Stimulated activated CD4-positive, alpha-beta T cell treated with anti-CD3 and anti-CD28 coated beads, Interleukin-2, amount 100 ng/mL, for 48 hours (primary cell): ENCODE measurements around the gene SPO11.

Experiments used
- DNase-seq, 2 donors: peaks; one replicate each; pipeline ENCODE4 v3.0.0-alpha.2; 2020

The SPO11 gene

DNA sequence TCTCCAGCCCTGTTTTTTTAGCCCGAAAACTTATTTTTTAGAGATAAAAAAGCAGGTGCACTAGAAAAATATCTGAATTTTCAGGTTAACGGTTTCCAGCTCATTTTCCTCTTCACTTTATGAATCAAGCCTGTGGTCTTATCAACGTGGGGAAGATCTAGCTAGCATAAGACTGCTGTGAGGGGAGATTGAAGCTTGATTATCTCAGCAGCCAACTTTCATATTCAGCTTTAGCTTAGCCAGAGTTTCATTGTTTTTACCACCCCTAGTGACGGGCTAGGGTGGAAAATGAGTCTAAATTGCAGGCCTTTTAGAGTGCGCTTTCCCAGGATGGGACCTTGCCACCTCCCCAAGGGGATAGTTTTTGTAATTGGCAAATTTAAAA is 49.7 kb downstream of the SPO11 start:
- DNase-seq = no peak

DNA sequence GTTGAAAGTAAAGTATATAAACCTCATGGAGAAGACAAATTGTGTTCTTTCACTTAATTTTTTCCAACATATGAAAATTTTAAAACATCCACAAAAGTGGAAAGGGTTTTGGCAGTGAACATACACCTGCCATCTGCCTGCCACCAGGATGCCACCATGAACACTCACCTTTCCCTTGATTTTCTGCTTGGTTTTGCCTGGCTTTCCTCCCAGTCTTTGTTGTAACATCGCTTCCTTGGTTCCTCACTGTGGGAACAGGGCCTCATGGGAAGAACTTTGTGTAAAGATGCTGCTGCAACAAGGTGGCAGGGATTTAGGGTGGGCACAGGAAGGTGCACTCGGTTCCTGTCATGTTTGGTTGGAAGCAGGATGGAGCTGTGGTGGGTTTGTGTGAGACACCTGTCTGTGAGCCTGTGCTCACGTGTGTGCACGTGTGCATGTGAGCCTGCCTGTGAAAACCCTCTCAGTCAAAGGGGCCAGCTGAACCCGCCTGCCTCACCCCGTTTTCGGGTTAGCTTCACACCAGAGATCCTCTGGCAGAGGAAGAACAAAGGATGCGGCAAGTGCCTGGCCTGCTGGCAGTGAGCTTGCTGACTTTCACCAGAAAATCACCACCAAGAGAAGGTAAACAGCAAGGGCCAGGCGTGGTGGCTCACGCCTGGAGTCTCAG is 50.6 kb downstream of the SPO11 start:
- DNase-seq = no peak

DNA sequence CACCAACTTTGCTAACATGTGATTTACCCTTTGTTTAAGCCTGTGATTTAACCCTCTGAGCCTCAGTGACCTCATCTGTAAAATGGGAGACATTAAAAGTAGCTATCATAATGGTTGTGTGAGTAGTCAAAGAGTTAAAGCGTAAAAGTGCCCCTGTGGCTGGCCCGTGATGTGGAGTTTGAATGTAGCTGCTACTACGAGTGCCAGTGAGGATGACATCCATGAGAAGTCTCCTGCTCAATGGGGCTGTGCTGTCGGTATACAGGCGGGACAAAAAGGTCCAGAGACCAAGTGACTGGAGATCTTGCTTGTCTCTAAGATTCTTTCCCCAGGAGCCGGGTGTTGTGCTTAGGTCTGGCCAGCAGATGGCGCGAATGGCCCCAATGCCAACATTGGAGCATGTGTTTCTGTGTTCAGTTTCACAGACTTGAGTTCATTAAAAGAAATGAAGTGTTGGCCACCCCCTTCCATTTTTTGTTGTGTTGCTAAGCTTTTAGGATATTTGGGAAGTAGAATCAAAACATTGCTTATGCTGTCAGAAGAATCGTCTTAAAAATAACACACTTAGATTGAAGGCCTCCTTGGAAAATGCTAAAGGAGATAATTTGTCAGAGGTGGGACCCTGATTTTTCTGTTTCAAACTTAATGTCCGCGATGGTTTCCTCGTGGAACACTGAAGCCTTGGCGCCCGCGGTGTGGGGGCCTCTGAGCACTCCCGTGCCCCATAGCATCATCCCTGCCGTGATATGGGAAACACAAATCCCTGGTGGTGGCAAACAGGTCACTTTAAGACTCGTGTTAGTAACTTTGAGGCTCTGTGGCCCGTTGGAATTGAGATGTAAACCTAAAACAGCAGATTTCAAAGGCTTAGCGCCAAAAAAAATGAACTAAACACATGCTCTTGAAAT is 52.2 kb downstream of the SPO11 start:
- DNase-seq = peak; percentile 85 to 88

GRCh38 chr20:57382516-57382915 is 52.9 kb downstream of the SPO11 start:
- DNase-seq = no peak

- DNase-seq = no peak
Measured at GRCh38 chr20:57383447-57384347, 54.1 kb downstream of the SPO11 start.

GRCh38 chr20:57384486-57384885 is 54.9 kb downstream of the SPO11 start:
- DNase-seq = no peak

GRCh38 chr20:57384953-57385761 is 55.6 kb downstream of the SPO11 start:
- DNase-seq = no peak

- DNase-seq = no peak
Measured at GRCh38 chr20:57385940-57386339, 56.3 kb downstream of the SPO11 start.

- no peak for DNase-seq
Measured at GRCh38 chr20:57386762-57387161, 57.2 kb downstream of the SPO11 start.

GRCh38 chr20:57387463-57387862 is 57.9 kb downstream of the SPO11 start:
- DNase-seq = no peak

DNA sequence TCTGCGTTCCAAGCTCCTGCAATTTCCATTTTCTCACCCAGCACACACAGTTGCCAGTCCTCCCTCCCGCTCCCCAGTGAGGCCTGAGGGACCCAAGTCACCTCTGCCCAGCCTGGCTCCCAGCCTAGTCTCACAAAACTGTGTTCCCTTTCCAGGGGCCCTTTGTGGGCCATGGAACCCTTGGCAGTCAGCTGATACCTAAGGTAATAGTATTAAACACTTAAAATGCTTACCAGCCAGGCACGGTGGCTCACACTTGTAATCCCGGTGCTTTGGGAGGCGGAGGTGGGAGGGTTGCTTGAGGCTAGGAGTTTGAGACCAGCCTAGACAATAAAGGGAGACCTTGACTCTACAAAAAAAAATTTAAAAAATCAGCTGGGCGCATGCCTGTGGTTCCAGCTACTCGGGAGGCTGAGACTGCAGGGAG is 58.4 kb downstream of the SPO11 start:
- no peak for DNase-seq

- DNase-seq = peak; percentile 49 to 58
Measured at GRCh38 chr20:57388953-57389694, 59.5 kb downstream of the SPO11 start.

- peak; percentile 51 to 63 for DNase-seq
Measured at GRCh38 chr20:57389695-57390603, 60.3 kb downstream of the SPO11 start.

DNA sequence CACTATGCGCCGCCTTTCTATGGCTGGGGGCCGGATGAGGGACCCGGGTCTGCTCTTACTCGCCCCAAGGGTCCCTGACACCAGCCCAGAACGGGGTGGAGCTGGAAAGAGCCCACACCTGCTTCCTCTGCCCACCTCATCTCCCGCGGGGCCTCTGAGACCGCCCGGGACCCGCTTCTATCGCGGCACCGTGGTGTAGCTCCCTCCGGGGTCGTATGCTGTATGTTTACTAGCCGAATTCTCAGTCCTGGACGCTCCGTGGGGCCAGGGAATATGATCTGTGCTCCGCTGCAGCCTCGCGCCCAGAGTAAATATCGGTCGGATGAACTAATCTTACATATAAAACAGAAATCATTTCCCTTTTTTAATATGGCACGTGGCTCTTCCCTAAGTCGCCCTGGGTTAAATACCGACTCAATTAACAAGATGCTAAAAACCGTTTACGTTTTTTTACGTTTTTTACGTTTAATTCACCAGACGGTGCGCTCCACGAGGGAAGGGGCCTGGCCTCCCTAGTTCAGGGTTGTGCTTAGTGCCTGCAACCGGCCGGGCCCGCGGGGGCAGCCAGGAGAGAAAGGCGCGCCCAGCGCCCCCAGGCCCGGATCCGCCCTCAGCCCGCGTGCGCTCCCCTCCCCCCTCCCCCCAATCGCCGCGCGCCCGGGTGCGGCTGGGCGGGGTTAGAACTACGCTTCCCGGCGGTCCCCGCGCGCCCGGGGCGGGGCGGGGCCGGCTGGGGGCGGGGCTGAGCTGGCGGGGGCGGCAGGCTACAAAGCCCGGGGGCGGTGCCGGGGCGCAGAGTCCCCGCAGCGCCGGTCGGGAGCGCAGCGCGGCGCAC is 61.2 kb downstream of the SPO11 start, which contains the start of gene RBM38:
Gene RBM38, plus strand, starts transcription at position 793 of the 835 bp plus-strand sequence. CDS start 186 bp downstream, outside the sequence.
- peak; percentile 74 to 79 for DNase-seq

DNA sequence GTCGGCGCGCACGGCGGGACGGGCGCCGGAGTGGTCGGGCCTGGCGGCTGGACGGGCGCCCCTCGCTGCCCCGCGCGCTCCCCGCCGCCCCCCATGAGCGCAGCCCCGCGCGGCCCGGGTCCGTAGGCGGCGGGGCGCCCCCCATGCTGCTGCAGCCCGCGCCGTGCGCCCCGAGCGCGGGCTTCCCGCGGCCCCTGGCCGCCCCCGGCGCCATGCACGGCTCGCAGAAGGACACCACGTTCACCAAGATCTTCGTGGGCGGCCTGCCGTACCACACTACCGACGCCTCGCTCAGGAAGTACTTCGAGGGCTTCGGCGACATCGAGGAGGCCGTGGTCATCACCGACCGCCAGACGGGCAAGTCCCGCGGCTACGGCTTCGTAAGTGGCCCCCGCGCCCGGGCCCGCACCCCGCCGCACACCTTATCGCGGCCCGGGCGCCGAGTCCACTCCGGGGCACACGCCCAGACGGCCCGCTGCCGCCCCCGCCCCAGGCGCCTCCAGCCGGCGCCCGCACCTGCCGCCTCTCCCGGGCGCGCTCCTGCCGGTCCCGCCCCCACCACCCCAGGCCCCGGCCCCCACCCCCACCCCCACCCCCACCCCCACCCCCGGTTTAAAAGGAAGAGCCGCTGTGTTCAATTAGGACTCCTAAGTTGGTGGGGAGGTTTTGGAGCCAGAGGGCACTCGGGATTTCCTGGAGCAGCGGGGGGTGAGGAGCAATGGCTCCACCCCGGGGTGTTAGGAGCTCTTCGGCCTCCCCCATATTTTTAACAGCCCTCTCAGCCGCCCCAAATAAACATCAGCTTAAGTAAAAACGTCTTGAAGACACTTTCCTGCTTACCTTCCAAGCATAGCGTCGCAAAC is 62.1 kb downstream of the SPO11 start:
- peak; percentile 13 to 30 for DNase-seq

DNA sequence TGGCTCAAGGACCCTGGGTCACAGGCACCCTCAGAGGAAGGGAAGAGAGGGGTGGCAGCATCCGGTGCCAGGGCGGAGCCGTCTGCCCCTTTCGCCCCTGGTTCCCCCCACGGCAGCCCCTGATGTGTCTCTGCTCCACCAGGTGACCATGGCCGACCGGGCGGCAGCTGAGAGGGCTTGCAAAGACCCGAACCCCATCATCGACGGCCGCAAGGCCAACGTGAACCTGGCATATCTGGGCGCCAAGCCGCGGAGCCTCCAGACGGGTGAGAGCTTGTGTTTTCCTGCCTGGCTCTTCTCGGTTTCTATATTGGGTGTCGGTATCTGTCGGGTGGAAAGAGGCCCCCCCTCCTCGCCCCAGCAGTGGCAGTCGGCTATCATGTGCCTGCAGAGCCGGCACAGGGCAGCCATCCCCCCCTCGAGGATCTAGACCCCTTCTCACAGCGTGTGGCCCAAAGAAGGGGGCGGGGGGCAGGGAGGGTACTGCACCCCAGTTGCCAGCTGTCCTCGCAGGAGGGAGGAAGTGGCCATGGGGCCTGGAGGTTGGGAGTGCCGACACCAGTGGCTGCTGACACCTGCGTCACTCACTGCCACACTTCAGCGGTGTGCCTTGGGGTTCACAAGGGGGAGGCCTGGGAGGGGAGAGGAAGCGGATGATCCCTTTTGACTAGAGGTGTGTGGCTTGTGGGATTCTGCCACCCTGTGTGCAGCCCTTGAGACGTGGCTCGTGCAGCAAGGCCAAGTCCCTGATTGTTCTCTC is 63.1 kb downstream of the SPO11 start:
- DNase-seq = peak; percentile 47 to 51
